ENCODE measurements around the gene THSD7B.
A peak's percentile ranks its signal among the peaks of the same experiment; 100 is the strongest.

THSD7B gene

DNA sequence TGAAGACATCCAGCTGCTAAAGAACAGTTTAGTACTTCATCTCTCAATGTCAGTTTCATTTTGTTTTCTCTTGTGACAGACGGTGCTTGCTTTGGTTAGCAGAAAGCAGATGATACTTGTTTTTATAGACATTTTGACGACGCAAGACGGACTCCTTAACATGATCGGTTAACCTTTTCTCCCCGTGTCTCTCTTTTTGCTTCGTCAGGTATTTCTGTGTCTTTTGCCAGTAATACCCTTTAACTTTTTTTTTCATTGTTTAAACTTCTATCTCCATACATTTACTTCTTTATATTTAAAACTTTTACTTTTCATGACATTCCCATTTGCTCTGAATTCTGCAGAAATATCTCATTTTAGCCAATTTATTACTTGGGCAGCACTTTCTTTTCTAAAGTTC is 57.9 kb downstream of the THSD7B start:
- DNase-seq: no peak

DNA sequence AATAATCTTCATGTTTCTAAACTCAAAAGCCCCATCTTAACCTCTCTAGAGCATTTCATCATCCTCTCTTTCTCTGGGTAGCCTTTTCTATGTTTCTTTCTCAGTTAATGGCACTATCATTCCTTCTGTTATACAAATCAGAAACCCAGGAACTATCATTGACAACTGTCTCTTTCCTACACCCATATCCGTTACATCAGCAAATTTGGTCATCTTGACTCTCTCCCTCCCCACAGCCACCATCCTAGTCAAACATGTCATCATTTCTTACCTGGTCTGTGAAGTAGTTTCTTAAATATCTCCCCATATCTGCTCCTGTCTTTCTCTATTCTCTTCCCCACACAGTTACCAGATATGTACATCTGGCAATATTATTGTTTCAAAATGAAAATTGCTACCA is 62.8 kb downstream of the THSD7B start:
- DNase-seq: no peak

DNA sequence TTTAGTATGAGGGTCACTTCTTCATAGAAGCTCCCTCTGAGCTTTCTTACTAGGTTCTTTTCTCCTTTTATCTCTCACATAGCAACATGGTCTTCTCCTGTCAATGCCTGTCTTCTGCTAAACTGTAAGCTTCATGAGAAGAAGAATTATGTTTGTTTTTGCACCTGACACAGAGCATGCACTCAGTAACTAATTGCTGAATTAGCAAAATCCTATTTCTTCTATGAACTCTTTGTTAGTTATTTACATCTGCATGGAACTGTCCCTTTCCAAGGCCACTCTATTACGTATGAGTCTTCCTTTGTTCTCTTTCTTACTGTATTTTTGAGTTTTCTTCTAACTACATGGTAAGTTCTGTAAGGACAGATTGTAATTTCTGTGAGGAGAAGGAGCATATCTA is 63.4 kb downstream of the THSD7B start:
- no peak for DNase-seq

DNA sequence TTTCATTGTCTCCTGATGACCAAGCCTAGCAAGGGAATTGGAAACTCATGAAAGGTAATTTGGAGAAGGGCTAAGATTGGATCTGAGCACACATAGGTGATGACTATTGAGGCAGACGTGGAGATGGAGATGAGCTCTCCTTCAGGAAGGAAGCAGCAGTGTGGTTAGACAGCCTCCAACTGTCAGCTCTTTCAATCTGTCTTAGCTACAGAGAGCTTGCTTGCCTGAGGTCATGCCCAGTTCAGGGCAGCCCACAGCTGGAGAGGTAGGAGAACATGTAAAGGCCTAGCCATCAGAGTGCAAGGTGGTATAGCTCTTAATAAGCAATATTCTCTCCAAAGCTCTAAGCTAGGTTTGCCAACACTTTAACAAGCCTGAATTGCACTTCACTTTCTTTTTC is 79.2 kb downstream of the THSD7B start:
- DNase-seq: no peak

DNA sequence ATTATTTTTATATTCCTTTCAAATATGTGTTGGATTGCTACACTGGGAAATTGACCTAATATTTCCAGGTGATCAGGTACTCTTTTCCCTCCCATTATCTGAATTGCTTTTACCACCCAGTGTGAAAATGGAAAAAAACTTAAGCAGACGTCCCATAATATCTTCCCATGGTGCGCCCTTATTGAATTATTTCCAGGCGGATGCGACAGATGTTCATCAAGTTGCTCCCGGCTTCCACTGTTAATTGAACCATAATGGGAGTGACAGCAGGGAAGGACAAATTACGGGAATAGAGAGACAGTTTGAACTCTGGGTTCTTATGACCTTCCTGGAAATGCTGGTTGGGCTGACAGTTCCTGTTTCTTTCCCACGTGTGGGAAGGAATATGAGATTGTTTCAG is 93.3 kb downstream of the THSD7B start:
- no peak for DNase-seq

DNA sequence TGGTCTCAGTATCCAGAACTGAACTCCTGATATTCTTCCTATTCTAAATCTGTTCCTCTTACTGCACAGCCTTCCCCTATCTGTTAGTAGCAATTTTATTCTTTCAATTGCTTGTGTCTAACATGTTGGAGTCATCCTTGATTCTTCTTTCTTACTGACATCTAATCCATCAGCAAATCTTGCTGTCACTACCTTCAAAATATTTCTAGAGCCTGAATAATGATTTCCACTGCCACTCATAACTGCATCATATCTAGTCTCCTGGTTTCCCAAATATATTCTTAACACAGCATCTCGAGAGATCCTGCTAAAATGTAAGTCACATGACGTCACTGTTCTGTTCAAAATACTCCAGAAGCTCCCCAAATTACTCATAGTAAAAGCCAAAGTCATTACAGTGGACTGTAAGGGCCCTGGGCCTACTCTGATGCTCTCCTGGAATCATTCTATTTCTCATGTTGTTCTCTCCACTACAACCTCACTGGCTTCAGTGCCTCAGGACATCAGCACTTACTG is 95.2 kb downstream of the THSD7B start:
- no peak for DNase-seq

DNA sequence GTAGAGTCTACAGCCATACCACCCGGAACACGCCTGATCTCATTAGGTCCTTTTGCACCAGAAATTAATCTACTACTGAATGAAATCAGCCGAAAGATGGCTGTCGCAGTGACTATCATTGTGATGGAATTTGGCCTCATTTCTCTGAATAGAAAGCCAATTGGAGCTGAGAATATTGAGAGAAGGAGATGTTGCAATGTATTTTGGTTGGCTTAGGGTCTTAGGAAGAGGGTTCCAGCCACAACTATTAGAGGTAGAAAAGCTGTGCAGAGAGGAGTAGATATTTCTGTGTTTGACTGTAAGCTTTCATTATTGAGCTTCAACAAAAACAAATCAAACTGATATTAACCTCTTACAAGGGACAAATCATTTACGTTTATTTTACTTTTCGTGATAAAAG is 98.1 kb downstream of the THSD7B start:
- no peak for DNase-seq

DNA sequence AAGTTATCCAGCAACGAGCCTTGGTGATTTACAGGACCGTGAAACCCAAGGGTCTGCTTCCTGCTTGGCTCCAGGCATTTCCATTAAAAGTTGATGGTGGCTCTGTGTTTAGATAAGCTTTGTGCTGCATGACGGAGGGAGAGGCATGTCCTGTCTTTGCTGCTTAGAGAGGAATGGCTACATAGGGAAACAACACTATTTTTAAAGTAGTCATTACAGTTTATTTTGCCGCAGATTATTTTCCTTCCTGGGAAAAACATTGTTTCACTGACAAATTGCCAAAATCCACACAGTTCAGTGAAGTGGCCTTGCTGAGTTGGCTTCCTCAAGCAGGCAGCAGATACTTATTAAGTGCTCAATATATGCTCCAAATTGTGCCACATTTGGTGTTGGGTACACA is 98.5 kb downstream of the THSD7B start:
- no peak for DNase-seq

DNA sequence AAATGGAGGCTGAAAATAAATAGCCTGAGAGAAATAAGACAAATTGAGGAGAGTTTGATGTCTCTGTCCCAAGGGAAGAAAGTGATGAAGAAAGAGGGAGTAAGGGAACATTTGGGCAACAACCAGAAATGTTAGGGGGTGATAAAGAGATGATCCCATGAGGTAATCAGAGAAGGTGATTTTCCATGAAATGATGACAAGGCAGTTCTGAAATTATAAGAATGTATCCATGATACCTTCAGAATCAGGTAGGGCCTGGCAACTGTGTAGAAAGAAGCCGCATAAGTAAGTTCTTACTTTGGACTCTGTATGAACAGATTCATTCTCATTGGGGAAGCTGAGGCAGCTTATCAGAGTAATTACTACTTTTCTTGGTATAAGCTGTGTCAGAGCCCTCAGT is 106.1 kb downstream of the THSD7B start:
- no peak for DNase-seq

DNA sequence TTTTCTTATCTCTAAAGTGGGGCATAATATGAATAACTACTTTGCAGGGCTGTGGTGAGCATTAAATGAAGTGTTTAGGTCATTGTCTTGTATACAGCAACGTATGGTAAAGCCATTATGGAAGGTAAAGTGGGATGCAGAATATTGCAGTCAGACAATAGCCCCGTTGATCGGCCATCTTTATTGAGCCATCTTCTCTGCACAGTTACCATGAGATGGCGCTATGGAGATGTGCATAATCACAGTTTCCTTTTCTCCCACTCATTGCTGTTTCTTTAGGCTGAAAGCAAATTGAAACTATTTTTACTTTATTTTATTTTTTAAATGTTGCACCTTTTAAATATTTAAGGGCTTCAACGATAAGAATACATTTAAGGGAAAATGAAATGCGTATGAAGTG is 108.9 kb downstream of the THSD7B start:
- peak; percentile 66 for DNase-seq

DNA sequence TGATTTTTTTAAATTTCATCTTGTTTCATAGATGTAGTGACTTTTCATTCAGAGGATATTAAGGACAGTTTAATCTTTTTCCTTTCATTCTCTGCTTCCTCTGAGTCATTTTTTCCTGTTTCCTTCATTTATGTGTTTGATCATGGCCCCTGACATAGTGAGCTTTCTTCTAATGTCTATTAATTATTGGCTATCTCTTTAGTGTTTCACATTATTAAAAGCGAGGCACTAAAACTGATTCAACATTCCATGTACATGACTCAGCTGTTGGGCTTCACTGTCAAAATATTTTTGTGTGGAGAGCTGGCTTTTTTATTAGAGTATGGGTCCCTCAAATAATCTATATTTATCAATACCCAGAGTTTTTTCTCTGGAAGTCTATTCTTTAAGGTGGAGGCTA is 125.8 kb downstream of the THSD7B start:
- no peak for DNase-seq

DNA sequence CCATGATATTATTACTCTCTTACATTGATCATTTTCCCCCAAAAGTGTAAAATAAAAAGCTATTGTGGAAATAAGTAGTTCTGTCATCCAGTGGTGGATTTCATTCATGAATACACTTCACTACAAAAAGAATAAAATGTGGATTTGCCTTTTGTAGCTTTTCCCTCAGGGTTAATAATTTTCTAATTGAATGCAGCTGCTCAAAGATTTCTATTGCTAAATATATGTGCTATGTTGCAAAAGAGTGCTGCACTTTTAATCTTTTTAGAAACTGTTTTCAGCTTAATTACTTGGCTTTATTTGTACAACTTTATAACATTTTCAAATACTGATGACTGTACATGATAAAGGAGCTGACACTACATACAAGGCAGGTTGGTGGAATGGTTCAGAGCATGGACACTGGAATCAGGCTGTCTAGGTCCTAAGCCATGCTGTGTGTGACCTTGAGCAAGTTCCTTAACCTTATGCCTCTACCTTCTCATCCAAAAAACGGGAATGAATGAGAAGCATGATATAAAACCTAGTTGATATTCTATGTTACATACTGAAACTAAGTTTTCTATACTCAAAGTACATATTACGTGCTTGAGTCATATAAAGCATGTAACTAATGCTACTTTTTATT is 128.8 kb downstream of the THSD7B start:
- no peak for DNase-seq

DNA sequence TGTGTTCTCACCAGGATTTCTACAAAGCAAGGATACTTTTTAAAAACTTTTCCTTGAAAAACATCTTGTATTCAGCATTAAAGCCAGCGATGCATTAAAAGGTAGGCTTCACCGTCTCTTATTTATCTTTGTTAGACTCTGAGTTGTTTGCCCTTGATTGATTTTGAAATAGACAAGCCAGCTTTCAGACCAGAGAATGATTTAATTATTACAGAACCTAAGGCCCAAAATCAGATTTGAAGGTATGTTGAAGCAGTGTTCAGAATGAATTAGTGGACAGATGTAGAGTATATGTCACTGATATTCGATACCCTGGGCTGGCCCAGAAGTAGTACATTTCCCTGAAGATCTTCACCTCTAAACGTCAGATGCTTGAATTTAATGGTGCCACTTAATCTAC is 136.4 kb downstream of the THSD7B start:
- peak; percentile 73 for DNase-seq

DNA sequence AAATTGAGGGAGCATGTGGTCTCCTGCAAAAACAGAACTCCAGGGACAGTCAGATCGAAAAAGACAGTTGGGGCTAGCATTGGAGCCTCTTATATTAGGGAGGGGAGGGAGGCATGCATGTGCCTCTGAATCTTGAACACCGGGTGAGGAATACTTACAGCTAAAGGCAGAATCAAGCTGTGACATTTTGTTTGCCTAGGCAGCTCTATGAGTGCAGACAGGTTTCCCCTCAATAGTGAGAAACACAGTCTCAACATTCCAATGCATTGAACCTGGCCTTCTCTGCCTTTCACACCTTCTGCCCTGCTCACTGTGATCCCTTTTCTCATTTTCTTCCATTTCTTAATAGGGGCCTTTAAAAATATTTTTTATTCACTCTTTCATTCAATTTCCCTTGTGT is 140.4 kb downstream of the THSD7B start:
- peak; percentile 43 for DNase-seq

DNA sequence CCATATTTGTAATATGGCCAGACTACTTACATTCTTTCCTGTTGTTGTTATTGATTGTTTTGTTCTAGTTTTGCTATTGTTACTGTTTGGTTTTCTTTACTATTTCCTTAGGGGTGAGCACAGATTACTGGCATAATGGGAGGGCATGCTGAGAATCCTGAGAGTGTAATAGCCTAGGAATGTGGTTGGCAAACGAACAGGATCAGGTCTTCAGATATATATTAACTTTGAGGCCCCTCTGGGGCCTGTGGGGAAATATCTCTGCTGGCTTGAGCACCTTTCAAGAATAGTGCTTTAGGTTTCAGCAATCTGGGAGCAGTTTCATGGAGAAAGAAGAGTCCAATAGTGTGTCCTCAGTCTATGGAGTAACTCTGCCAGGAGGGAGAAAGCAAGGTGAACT is 144.4 kb downstream of the THSD7B start:
- no peak for DNase-seq

DNA sequence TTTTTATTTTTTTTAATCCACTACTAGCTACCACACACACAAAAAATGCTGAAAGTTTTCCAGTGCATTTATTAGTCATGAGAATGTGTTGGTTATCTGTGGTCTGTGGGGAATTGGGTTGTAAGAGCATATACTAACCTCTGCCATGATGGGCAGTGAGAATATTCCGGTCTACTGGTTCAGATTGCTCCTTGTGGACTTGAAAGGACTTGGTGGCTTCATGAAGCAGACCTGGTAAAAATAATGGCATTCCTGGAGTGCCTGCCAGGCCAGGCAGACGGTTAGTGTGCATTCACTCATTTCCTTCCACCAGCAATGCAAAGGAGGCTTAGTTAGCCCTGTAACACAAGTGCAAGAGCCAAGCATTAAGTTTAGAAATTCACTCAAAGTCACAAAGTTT is 150.8 kb downstream of the THSD7B start:
- DNase-seq: no peak

DNA sequence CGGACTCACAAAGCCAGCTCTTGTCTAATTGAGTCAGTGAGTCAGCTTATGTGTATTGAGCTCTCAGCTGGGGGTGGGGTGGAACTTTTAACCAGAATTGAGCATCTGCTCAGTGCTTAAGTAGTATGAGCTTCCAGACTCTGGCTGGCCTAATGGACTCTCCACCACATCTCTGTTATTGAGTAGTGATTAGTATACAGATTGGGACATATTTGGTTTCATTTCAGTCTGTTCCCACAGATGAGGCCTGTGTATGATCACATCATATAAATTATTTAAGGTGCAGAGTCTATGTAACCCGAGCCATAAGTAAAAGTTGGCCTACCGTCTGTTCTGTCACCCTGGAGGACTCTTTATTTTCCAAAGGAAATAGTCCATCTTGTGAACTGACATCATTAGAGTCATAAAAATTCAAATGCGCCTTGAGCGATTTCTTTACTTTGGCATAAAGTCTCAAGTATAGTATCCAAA is 152.1 kb downstream of the THSD7B start:
- peak; percentile 90 for DNase-seq

DNA sequence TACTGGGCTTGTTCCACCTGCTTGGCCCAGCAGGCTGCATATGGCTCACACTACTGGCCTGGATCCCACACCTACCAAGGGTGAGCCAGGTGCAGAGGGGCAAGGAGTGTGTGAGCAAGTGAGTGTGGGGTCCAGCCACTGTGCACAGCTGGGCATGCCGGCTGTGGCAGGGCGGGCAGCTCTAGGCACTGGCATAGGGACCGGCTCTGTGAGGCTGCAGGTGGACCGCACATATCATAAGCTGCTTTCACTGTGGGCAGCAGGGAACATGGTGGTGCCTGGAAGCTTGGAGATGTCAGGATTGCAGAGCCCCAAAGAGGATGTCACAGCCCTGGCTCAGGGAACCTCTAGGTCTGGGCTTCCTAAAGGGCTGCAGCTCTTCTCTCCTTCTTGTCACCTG is 154.3 kb downstream of the THSD7B start:
- no peak for DNase-seq

DNA sequence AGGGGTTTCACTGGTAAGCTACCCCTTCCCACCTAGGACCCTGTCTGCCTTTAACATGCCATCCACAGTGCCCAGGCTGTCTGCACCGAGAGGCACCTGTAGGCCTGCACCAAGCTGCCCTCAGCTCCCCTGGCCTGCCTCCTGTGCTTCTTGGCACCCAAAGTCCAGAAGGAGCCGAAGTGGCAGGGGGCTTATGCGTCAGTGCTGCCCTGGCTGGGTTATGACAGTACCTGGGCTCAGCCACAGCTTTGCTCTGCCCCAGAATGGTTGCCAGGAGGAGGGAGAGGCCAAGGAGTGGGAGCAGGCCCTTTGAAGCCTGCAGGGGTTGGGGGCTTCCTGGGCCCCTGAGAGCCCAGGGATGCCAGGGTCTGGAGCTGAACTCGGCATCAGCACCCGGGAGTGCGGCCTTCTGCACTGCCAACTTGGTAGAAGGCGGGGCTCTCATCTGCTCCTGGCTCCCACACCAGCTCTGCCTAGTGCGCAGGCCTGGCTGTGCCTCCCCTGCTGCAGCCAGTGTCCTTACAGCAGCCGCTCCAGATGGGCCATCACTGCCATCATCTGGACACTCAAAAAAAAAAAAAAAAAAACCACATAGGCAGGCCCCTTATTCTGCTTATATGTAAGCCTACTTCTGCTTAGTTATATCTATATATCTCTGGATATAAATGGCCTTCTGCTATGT is 155.4 kb downstream of the THSD7B start:
- DNase-seq: peak; percentile 7

DNA sequence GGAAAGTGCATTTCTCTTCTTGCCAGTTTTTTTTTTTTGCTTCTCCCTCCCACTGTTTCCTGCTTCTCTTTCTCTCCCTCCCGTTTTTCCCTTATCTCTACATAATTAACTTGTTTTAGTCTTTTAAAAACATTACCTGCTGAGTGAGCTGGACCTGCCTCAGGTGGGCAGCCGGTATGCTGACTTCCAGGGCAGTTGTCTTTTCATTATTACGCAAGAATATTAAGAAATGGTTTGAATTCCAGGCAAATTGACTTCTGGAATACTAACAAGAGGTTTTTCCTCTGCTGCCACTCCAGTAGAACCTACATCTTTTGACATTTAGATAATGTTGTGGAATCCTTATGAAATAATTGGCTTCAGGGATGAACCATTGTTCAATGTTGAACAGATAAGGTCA is 161.8 kb downstream of the THSD7B start:
- DNase-seq: no peak

DNA sequence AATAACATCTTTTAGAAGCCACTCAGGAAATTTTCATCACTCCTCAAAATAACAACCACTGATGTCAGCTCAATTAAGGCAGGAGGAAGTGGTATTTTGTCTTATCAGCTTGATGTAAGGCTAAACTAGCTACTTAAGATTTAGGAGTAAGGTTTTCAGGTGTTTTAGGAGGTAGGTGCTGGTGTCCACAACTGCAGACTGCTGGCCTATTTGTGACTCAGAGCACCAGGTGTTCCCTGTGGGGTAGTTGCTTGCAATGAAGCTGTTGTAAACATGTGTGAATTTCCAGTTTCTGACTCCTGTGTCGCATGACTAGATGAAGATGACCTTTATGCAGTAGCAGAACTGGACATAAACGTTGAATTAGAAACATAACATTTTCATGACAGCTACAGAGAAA is 164.2 kb downstream of the THSD7B start:
- DNase-seq: no peak

DNA sequence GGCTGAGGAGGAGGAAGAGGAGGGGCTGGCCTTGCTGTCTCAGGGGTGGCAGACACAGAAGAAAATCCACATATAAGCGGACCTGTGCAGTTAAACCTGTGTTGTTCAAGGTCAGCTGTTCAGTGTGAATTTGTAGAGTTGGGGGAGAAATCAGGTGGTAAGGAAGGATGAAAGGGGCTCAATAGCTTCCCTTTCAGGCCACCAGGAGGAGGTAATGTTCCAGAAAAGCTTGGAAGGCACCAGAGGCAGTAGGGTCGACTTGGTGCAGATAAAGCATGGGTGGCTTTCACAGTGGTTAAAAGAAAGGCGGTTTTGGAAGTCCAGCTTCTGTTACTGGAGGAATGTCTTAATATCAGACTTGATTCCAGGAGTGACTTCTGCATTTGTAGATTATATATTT is 167.4 kb downstream of the THSD7B start:
- peak; percentile 67 for DNase-seq

DNA sequence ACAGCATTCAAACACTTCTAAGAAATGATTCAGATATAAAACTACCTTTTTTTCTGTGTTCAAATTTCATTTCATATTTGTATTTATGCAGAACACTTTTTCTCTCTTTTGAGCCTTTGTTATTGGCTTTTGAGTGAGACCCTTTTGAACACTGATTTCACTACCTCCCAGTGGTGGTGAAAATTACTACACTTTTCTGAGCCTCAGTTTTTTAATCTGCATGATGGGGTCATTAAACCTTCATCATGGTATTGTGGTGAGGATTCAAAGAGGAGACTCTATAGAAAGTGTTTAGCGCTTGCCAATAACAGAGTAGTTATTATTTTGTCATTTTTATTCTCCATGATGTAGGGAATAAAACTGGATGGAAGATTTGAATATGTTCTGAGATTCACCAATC is 169.8 kb downstream of the THSD7B start:
- no peak for DNase-seq

DNA sequence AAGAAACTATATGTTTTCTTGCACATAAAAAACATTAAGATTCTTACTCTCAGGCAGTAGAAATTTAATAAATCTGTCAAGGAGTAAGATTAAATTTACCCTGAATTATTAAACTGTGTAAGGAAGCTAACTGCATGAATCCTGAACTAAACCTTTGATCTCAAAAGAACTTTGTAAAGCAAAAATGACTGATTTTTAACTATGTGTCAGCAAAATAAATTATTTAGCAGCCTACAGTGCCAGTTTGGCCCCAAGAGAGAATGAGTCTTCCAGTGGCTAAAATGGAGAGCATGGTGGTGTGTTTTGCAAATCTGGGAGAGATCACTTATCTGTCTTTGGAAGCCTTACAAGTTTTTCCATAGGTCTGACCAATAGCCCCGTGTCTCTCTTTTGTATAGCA is 190.7 kb downstream of the THSD7B start:
- DNase-seq: no peak

DNA sequence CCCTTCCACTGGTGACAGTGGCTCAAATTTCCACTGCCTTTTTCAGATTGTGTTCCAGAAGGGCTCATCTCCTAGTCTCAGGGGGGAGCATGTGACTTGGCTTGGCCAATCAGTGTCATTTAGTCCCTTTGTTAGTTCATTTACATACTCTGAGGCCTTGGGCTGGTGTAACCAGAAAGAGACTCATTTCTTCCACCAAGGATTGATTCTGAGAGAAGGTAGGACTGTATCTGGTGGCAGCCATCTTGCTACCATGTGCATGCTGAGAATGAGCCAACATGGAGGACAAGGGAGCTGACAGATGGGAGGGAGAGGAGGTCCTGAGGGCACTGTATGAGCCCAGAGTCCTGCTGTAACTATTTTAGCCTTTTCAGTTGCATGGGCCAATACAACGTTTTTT is 191.7 kb downstream of the THSD7B start:
- no peak for DNase-seq

Data from NCI-H69 (cell line).